H1 (cell line): ENCODE measurements around the gene GPRC5D. TPM values are rescaled to one million over a fixed set of nuclear protein-coding genes. Genes with fewer than 3 reads are reported as not detected.

ENCODE experiments used
- CTCF ChIA-PET: fragments of 300-600 bp; sonication (Branson Sonifier 250); formaldehyde crosslinking; loops from one replicate; lab custom pipeline; 2021; ENCODE audit not compliant: partially characterized antibody; lab: Charles Lee
- POLR2A ChIA-PET: fragments of 300-600 bp; sonication (Branson Sonifier 250); formaldehyde crosslinking; loops from one replicate; lab custom pipeline; 2021; ENCODE audit warnings: inconsistent platforms; ENCODE audit not compliant: partially characterized antibody; lab: Charles Lee
- DNase-seq, 2 experiments: peaks; one replicate each; pipeline versions ENCODE4 v3.0.0 to v3.0.0-alpha.2; 2010 to 2022; ENCODE audit warnings: low spot score in 2 of 2, low read depth in 1 of 2, mixed read lengths in 1 of 2
- FAIRE-seq: peaks from 2 replicates; lab custom pipeline; 2011; peaks lifted over from hg19 to GRCh38; lab: Jason Lieb, UNC
- H2AFZ ChIP-seq: 2 replicates; pipeline ENCODE4 v1.8.1; 2012; ENCODE audit warnings: low read length, inconsistent platforms
- H2AK5ac ChIP-seq: 2 replicates; pipeline ENCODE4 v1.6.1; 2013; ENCODE audit warnings: low read depth, low read length
- H2BK120ac ChIP-seq: replicated peaks from 2 replicates; pipeline ENCODE3; 2013; ENCODE audit warnings: low read depth, low read length, inconsistent platforms
- H2BK12ac ChIP-seq: 2 replicates; pipeline ENCODE4 v1.6.1; 2013; ENCODE audit warnings: low read depth, low read length
- H2BK15ac ChIP-seq: 2 replicates; pipeline ENCODE4 v1.6.1; 2013; ENCODE audit warnings: low read length
- H2BK20ac ChIP-seq: 2 replicates; pipeline ENCODE4 v1.6.1; 2013; ENCODE audit warnings: low read length
- H2BK5ac ChIP-seq: 2 replicates; pipeline ENCODE4 v1.6.1; 2013; ENCODE audit warnings: low read depth, low read length
- H3K14ac ChIP-seq: 2 replicates; pipeline ENCODE4 v1.6.1; 2013; ENCODE audit warnings: inconsistent platforms; ENCODE audit not compliant: insufficient read length
- H3K18ac ChIP-seq: 2 replicates; pipeline ENCODE4 v1.6.1; 2013; ENCODE audit warnings: low read length; ENCODE audit errors: extremely low read depth
- H3K23ac ChIP-seq: 2 replicates; pipeline ENCODE4 v1.6.1; 2013; ENCODE audit warnings: inconsistent platforms; ENCODE audit not compliant: insufficient read length
- H3K23me2 ChIP-seq: 2 replicates; pipeline ENCODE4 v1.6.1; 2013; ENCODE audit warnings: low read depth, low read length
- H3K27ac ChIP-seq: 2 replicates; pipeline ENCODE4 v1.6.1; 2011; ENCODE audit warnings: low read depth, low read length, inconsistent platforms
- H3K27me3 ChIP-seq, 4 experiments: replicated peaks in 1 of 4; 1 replicate in 1 of 4; 2 replicates in 3 of 4; pipeline versions ENCODE4 v1.6.1 to v1.8.1; 2011 to 2013; ENCODE audit warnings: low read length in 3 of 4, mild to moderate bottlenecking in 3 of 4, inconsistent platforms in 2 of 4, mixed read lengths in 2 of 4, moderate library complexity in 1 of 4; ENCODE audit not compliant: control insufficient read depth in 3 of 4, insufficient read depth in 3 of 4; ENCODE audit errors: extremely low read depth in 1 of 4
- H3K36me3 ChIP-seq, 4 experiments: 2 replicates each; pipeline versions ENCODE4 v1.6.1 to v1.8.1; 2011 to 2013; ENCODE audit warnings: mild to moderate bottlenecking in 4 of 4, low read length in 3 of 4, moderate library complexity in 2 of 4, control low read depth in 1 of 4, inconsistent platforms in 1 of 4; ENCODE audit not compliant: insufficient read depth in 4 of 4, control insufficient read depth in 2 of 4
- H3K4ac ChIP-seq: replicated peaks from 2 replicates; pipeline ENCODE3; 2013; ENCODE audit warnings: low read length, low read depth, mixed read lengths, inconsistent platforms; ENCODE audit not compliant: insufficient read length
- H3K4me1 ChIP-seq, 4 experiments: replicated peaks in 1 of 4; 1 replicate in 1 of 4; 2 replicates in 3 of 4; pipeline versions ENCODE4 v1.6.1 to v1.8.1; 2011 to 2013; ENCODE audit warnings: low read length in 3 of 4, inconsistent platforms in 2 of 4, mixed read lengths in 1 of 4; ENCODE audit not compliant: insufficient read depth in 4 of 4, control insufficient read depth in 3 of 4
- H3K4me2 ChIP-seq, 2 experiments: 2 replicates each; pipeline versions ENCODE4 v1.6.1 to v1.8.1; 2011 to 2013; ENCODE audit warnings: low read depth in 2 of 2, low read length in 2 of 2, control low read depth in 1 of 2, inconsistent platforms in 1 of 2, mild to moderate bottlenecking in 1 of 2; ENCODE audit not compliant: insufficient read depth in 1 of 2
- H3K4me3 ChIP-seq, 4 experiments: fragments of 200-600, 300-600 bp in 1 of 4; sonication (generic), shearing (Covaris generic), sonication (Bioruptor Twin) in 1 of 4; 2 replicates each; pipeline versions ENCODE4 v1.5.1 to v1.8.1; 2011 to 2016; ENCODE audit warnings: low read length in 4 of 4, low read depth in 3 of 4, control low read depth in 2 of 4, inconsistent platforms in 2 of 4, mild to moderate bottlenecking in 2 of 4, mixed read lengths in 1 of 4, moderate library complexity in 1 of 4; ENCODE audit not compliant: insufficient read depth in 2 of 4; ENCODE audit errors: extremely low read depth in 1 of 4
- H3K56ac ChIP-seq: replicated peaks from 2 replicates; pipeline ENCODE3; 2013; ENCODE audit warnings: low read depth, mild to moderate bottlenecking, mixed read lengths, low read length, inconsistent platforms; ENCODE audit not compliant: insufficient read length
- H3K79me1 ChIP-seq: 2 replicates; pipeline ENCODE4 v1.6.1; 2013; ENCODE audit warnings: low read depth, low read length, control low read depth
- H3K79me2 ChIP-seq, 2 experiments: 2 replicates each; pipeline versions ENCODE4 v1.6.1 to v1.8.1; 2012 to 2013; ENCODE audit warnings: low read length in 2 of 2, mild to moderate bottlenecking in 2 of 2, inconsistent platforms in 1 of 2; ENCODE audit not compliant: insufficient read depth in 2 of 2, control insufficient read depth in 1 of 2
- H3K9ac ChIP-seq, 4 experiments: replicated peaks in 1 of 4; 1 replicate in 1 of 4; 2 replicates in 3 of 4; pipeline versions ENCODE4 v1.6.1 to v1.8.1; 2011 to 2013; ENCODE audit warnings: low read depth in 3 of 4, low read length in 3 of 4, control low read depth in 2 of 4, mild to moderate bottlenecking in 2 of 4, moderate library complexity in 2 of 4, inconsistent platforms in 1 of 4; ENCODE audit errors: extremely low read depth in 1 of 4
- H3K9me3 ChIP-seq, 2 experiments: 2 replicates each; pipeline versions ENCODE4 v1.6.1 to v1.8.1; 2012 to 2013; ENCODE audit warnings: mild to moderate bottlenecking in 2 of 2, moderate library complexity in 2 of 2, control low read depth in 1 of 2, inconsistent platforms in 1 of 2, low read depth in 1 of 2, low read length in 1 of 2, mixed read lengths in 1 of 2; ENCODE audit not compliant: insufficient read depth in 2 of 2
- H4K20me1 ChIP-seq, 2 experiments: replicated peaks in 1 of 2; 2 replicates each; pipeline versions ENCODE3 to v1.8.1; 2011 to 2013; ENCODE audit warnings: inconsistent platforms in 2 of 2, low read length in 2 of 2, mild to moderate bottlenecking in 1 of 2; ENCODE audit not compliant: insufficient read depth in 2 of 2, control insufficient read depth in 1 of 2
- H4K5ac ChIP-seq: 2 replicates; pipeline ENCODE4 v1.6.1; 2013; ENCODE audit warnings: low read length, low read depth, mixed read lengths, inconsistent platforms; ENCODE audit not compliant: insufficient read length
- H4K8ac ChIP-seq: 2 replicates; pipeline ENCODE4 v1.8.0; 2013; ENCODE audit warnings: mild to moderate bottlenecking, moderate library complexity, low read length, inconsistent platforms; ENCODE audit not compliant: insufficient read depth; ENCODE audit errors: extremely low read depth
- H4K91ac ChIP-seq: replicated peaks from 2 replicates; pipeline ENCODE3; 2013; ENCODE audit warnings: low read length, mixed read lengths, inconsistent platforms; ENCODE audit not compliant: insufficient read length
- CTBP2 ChIP-seq: IDR thresholded peaks from 2 replicates; pipeline ENCODE4 v1.7.0; 2011; ENCODE audit warnings: borderline replicate concordance, mild to moderate bottlenecking, moderate library complexity, mixed read lengths, low read length; ENCODE audit not compliant: insufficient read depth, insufficient read length
- CTCF ChIP-seq, 3 experiments: IDR thresholded peaks; 1 replicate in 2 of 3; 2 replicates in 1 of 3; pipeline versions ENCODE4 v1.5.1 to v1.6.1; 2011; ENCODE audit warnings: low read length in 3 of 3, mild to moderate bottlenecking in 3 of 3, inconsistent platforms in 2 of 3, low read depth in 1 of 3, moderate library complexity in 1 of 3; ENCODE audit not compliant: insufficient read depth in 1 of 3; ENCODE audit errors: control extremely low read depth in 1 of 3
- GABPA ChIP-seq: IDR thresholded peaks from 2 replicates; pipeline ENCODE4 v1.6.1; 2011; ENCODE audit warnings: mild to moderate bottlenecking, low read length, moderate library complexity, borderline replicate concordance; ENCODE audit not compliant: insufficient read depth
- HDAC2 ChIP-seq, 2 experiments: fragments of 300-600 bp in 1 of 2; sonication (generic) in 1 of 2; IDR thresholded peaks; 2 replicates each; pipeline ENCODE4 v1.6.1; 2011 to 2012; ENCODE audit warnings: low read depth in 2 of 2, low read length in 2 of 2, mild to moderate bottlenecking in 2 of 2, moderate library complexity in 2 of 2, borderline replicate concordance in 1 of 2, inconsistent platforms in 1 of 2
- KDM4A ChIP-seq: IDR thresholded peaks from one replicate; pipeline ENCODE4 v1.7.1; 2012; ENCODE audit warnings: low read depth, mild to moderate bottlenecking, moderate library complexity, low read length, inconsistent platforms; ENCODE audit not compliant: severe bottlenecking
- POLR2A ChIP-seq, 2 experiments: IDR thresholded peaks; 1 replicate in 1 of 2; 2 replicates in 1 of 2; pipeline ENCODE4 v1.6.1; 2011; ENCODE audit warnings: low read depth in 2 of 2, low read length in 2 of 2, mild to moderate bottlenecking in 2 of 2; ENCODE audit errors: control extremely low read depth in 1 of 2
- RBBP5 ChIP-seq: IDR thresholded peaks from 2 replicates; pipeline ENCODE4 v1.7.1; 2012; ENCODE audit warnings: low read depth, mild to moderate bottlenecking, inconsistent platforms, low read length, moderate library complexity, borderline replicate concordance
- SP2 ChIP-seq: IDR thresholded peaks from 2 replicates; pipeline ENCODE4 v1.6.1; 2012; ENCODE audit warnings: mild to moderate bottlenecking, low read length, inconsistent platforms
- TAF1 ChIP-seq: IDR thresholded peaks from 2 replicates; pipeline ENCODE4 v1.6.1; 2011; ENCODE audit warnings: mild to moderate bottlenecking, low read depth, low read length
- TBP ChIP-seq: IDR thresholded peaks from 2 replicates; pipeline ENCODE4 v1.6.1; 2011; ENCODE audit warnings: low read depth, low read length, improper control_type of control experiment
- TEAD4 ChIP-seq: IDR thresholded peaks from 2 replicates; pipeline ENCODE4 v1.6.1; 2012; ENCODE audit warnings: low read depth, low read length, inconsistent platforms, mixed read lengths
- YY1 ChIP-seq: IDR thresholded peaks from 2 replicates; pipeline ENCODE4 v1.6.1; 2011; ENCODE audit warnings: low read depth, mild to moderate bottlenecking, low read length
- WGBS, 2 experiments: shearing (Covaris generic) in 1 of 2; methylation state at CpG; one replicate each; pipeline versions ENCODE4 v1.1.6 to v1.1.7; 2013 to 2015; ENCODE audit warnings: low lambda C conversion rate in 2 of 2, mixed read lengths in 2 of 2, inconsistent platforms in 1 of 2, low coverage in 1 of 2, missing lambda C conversion rate in 1 of 2; ENCODE audit not compliant: insufficient replicate concordance in 2 of 2, insufficient coverage in 1 of 2, insufficient read length in 1 of 2; ENCODE audit errors: extremely low coverage in 1 of 2, missing lambda C conversion rate in 1 of 2; 5-methylcytosine and 5-hydroxymethylcytosine counted together
- polyA plus RNA-seq, 7 experiments: library from polyadenylated mRNA; depleted of rRNA in 3 of 7; stranded (reverse) in 5 of 7; unstranded in 2 of 7; fragments of >200 nt in 5 of 7; fragments of 200-250 nt in 2 of 7; gene quantifications; 1 replicate in 5 of 7; 2 replicates in 1 of 7; 4 replicates in 1 of 7; pipeline versions ENCODE4 v1.2.1 to v1.2.3, GENCODE V29; 2011 to 2013; ENCODE audit warnings: missing spikeins in 2 of 7, mixed read lengths in 2 of 7
- total RNA-seq: library from RNA; stranded (reverse); fragmentation: NEBNext Ultra II Directional; extraction: Animal tissue kit (Norgen Biotek cat#: 25700); gene quantifications from 2 replicates; pipeline ENCODE4 v1.2.1, GENCODE V29; 2021

GPRC5D gene
- total and polyA plus RNA-seq, 2 of the 8 experiments (the other 6 are each of a cell fraction or from before 2014, with no cell fraction given) = 0.45 TPM; not detected in 1

GRCh38 chr12:12925388-12925787 is 26.6 kb downstream of the GPRC5D start:
- Histone ChIP-seq H3K9me3 (peaks cover 0 to 3% of the 10 kb centered on the region in 2 experiments; a peak in 1 of 4 replicates), H4K5ac (no peak overlapping the region), H3K9ac (no peak overlapping the region; a peak in 1 of 7 replicates), H3K4me1 (peaks cover 0 to 4% (median 1%) of the 10 kb centered on the region in 4 experiments; a peak in 3 of 7 replicates), H3K4me2 (no peak overlapping the region), H3K79me1 (no peaks in the 10 kb centered on the region), H2BK5ac (no peak overlapping the region), H4K91ac (no peak overlapping the region), H2BK120ac (no peak overlapping the region), H3K27me3 (no peaks in the 10 kb centered on the region), H2BK15ac (no peak overlapping the region), H3K27ac (no peak overlapping the region), H2AFZ (no peak overlapping the region), H3K4me3 (no peak overlapping the region), H2AK5ac (no peak overlapping the region), H2BK20ac (no peak overlapping the region), H4K20me1 (no peaks in the 10 kb centered on the region), H3K4ac (no peak overlapping the region), H3K23me2 (no peaks in the 10 kb centered on the region), H3K18ac (no peak overlapping the region), H2BK12ac (no peak overlapping the region), H3K14ac (no peak overlapping the region), H4K8ac (no peak overlapping the region), H3K56ac (no peak overlapping the region), H3K36me3 (no peaks in the 10 kb centered on the region), H3K23ac (no peak overlapping the region), H3K79me2 (no peaks in the 10 kb centered on the region)
- no peak for DNase-seq
- ChIA-PET CTCF (interaction anchor here (0.9 to 2.1 kb wide), 4 partner anchors 49 to 287 kb away, joined by 3 to 7 read pairs (median 4); no protein-coding TSS in a partner anchor), POLR2A (no interaction called here)
- FAIRE-seq = no peak
- 92% methylated on average over 1 of the region's 1 CpG; no CpG with 5 or more reads in 1 of the 2 experiments for WGBS, 2 experiments
- TF ChIP-seq YY1 (no peak), HDAC2 (IDR thresholded peaks at IDR 0.05; ENCODE audit: borderline replicate concordance in 1 of 2, low read depth in 2 of 2, low read length in 2 of 2) (no peak), CTCF (IDR thresholded peaks at IDR 0.05; ENCODE audit: control extremely low read depth in 1 of 3, insufficient read depth in 1 of 3, low read depth in 1 of 3, low read length in 3 of 3) (no peak), TAF1 (no peak), POLR2A (IDR thresholded peaks at IDR 0.05; ENCODE audit: control extremely low read depth in 1 of 2, low read depth in 2 of 2, low read length in 2 of 2) (no peak), CTBP2 (no peak), GABPA (no peak), RBBP5 (no peak), TEAD4 (no peak), TBP (no peak), KDM4A (no peak), SP2 (no peak)
